Colonic mucosa (tissue), 4 donors: ENCODE results near the gene IGF2. TPM values are rescaled to one million over a fixed set of nuclear protein-coding genes. Genes with fewer than 3 reads are reported as not detected.

Experiments used
- DNase-seq: peaks from one replicate; pipeline ENCODE4 v3.0.0-alpha.2; 2020
- H3K27ac ChIP-seq: fragments of 200-600 bp; one replicate; pipeline ENCODE4 v1.8.0; 2021
- H3K27me3 ChIP-seq: fragments of 200-600 bp; one replicate; pipeline ENCODE4 v1.8.0; 2021
- H3K36me3 ChIP-seq: fragments of 200-600 bp; one replicate; pipeline ENCODE4 v1.8.0; 2021
- H3K4me1 ChIP-seq: fragments of 200-600 bp; one replicate; pipeline ENCODE4 v1.8.0; 2021; ENCODE audit warnings: mild to moderate bottlenecking
- H3K4me3 ChIP-seq: fragments of 200-600 bp; one replicate; pipeline ENCODE4 v1.8.0; 2021
- H3K9ac ChIP-seq, 2 donors: one replicate each; pipeline ENCODE4 v1.7.0; 2013; ENCODE audit warnings: control low read depth in 2 of 2, low read depth in 2 of 2, low read length in 2 of 2
- H3K9me3 ChIP-seq: fragments of 200-600 bp; one replicate; pipeline ENCODE4 v1.8.0; 2021
- CTCF ChIP-seq: fragments of 200-600 bp; IDR thresholded peaks from one replicate; pipeline ENCODE4 v1.8.0; 2022; ENCODE audit warnings: antibody characterized with exemption, mild to moderate bottlenecking
- intact Hi-C: fragments of 100-400 bp; cut with DNase I; formaldehyde crosslinking; loops from one replicate; pipeline ENCODE4 v1.14.1; 2022
- total RNA-seq, 2 donors: library from RNA; stranded (reverse); fragmentation: NEBNext Ultra II Directional in 1 of 2; extraction: Animal tissue kit (Norgen Biotek cat#: 25700) in 1 of 2; gene quantifications; one replicate each; pipeline ENCODE4 v1.2.1, GENCODE V29; 2021
- donor health status: healthy.
- donor health status: DM: no; HTN: no; CAD: no.
- donor health status: DM: no; HTN: no; CAD: no.

The IGF2 gene
- total RNA-seq, 2 donors from 2014 or later: 4.1 to 9.2 TPM

- Histone ChIP-seq H3K36me3 (no peaks in the 10 kb centered on the region), H3K9ac (no peak overlapping the region), H3K4me3 (no peak overlapping the region), H3K9me3 (no peaks in the 10 kb centered on the region), H3K27me3 (peaks cover 8% of the 10 kb centered on the region), H3K4me1 (no peaks in the 10 kb centered on the region), H3K27ac (no peak overlapping the region)
- intact Hi-C loops: no loop called here
- no peak for DNase-seq
- TF ChIP-seq CTCF: no peak
These were observed 25.8 kb upstream of the IGF2 start for GRCh38 chr11:2164861-2165555.

- no peak for DNase-seq
- intact Hi-C loops: no loop called here
- Histone ChIP-seq H3K4me3 (no peak overlapping the region), H3K36me3 (no peaks in the 10 kb centered on the region), H3K27ac (no peak overlapping the region), H3K27me3 (peaks cover 8% of the 10 kb centered on the region), H3K9me3 (no peaks in the 10 kb centered on the region), H3K4me1 (no peaks in the 10 kb centered on the region), H3K9ac (no peak overlapping the region)
- TF ChIP-seq CTCF: no peak
These were observed 24.9 kb upstream of the IGF2 start for GRCh38 chr11:2164081-2164480.

GRCh38 chr11:2163428-2163978 is 24.3 kb upstream of the IGF2 start:
- no peak overlapping the region for H3K4me3 ChIP-seq
- TF ChIP-seq CTCF: no peak
- H3K27me3 ChIP-seq: peaks cover 8% of the 10 kb centered on the region
- DNase-seq: no peak
- no peaks in the 10 kb centered on the region for H3K4me1 ChIP-seq
- H3K9ac ChIP-seq: no peak overlapping the region
- intact Hi-C loops: no loop called here
- H3K36me3 ChIP-seq: no peaks in the 10 kb centered on the region
- H3K27ac ChIP-seq: no peak overlapping the region
- no peaks in the 10 kb centered on the region for H3K9me3 ChIP-seq

GRCh38 chr11:2160736-2161259 is 21.6 kb upstream of the IGF2 start, which contains the start of gene INS:
Gene INS, minus strand, starts transcription at chr11:2161209. Its CDS starts 238 bp downstream, at chr11:2160971.
- no peaks in the 10 kb centered on the region for H3K4me1 ChIP-seq
- intact Hi-C loops: no loop called here
- DNase-seq: no peak
- no peaks in the 10 kb centered on the region for H3K9me3 ChIP-seq
- no peaks in the 10 kb centered on the region for H3K36me3 ChIP-seq
- H3K4me3 ChIP-seq: no peak within 1 kb of the TSS
- H3K9ac ChIP-seq: no peak within 1 kb of the TSS
- H3K27me3 ChIP-seq: no peaks in the 10 kb centered on the region
- TF ChIP-seq CTCF: no peak
- H3K27ac ChIP-seq: no peak within 1 kb of the TSS

- intact Hi-C loops: no loop called here
- DNase-seq: no peak
These were observed 20.6 kb upstream of the IGF2 start for GRCh38 chr11:2159536-2160413.

More at GRCh38 chr11:2159536-2160413, 20.6 kb upstream of the IGF2 start:
- no peak overlapping the region for H3K4me3 ChIP-seq
- no peaks in the 10 kb centered on the region for H3K4me1 ChIP-seq
- no peak overlapping the region for H3K27ac ChIP-seq
- no peak overlapping the region for H3K9ac ChIP-seq
- no peak for TF ChIP-seq CTCF
- H3K36me3 ChIP-seq: no peaks in the 10 kb centered on the region
- H3K9me3 ChIP-seq: no peaks in the 10 kb centered on the region
- no peaks in the 10 kb centered on the region for H3K27me3 ChIP-seq
